Right lobe of liver (tissue), 4 donors: ENCODE data around the gene BFSP1.

Source experiments
- POLR2A ChIP-seq: fragments of 450-650 bp; IDR thresholded peaks from one replicate; pipeline ENCODE4 v1.6.1; 2017; ENCODE audit warnings: antibody characterized with exemption, mild to moderate bottlenecking
- TF ChIP-seq, protein P1 (sequence below), 4 donors: fragments of 200-600 bp in 3 of 4; fragments of 450-650 bp in 1 of 4; IDR thresholded peaks; one replicate each; pipeline versions ENCODE4 v1.5.1 to v1.8.0; 2016 to 2022; ENCODE audit warnings: antibody characterized with exemption in 4 of 4, mild to moderate bottlenecking in 2 of 4
- donor health status: DM: no; HTN: no; CAD: no.
- donor health status: DM: no; HTN: no; CAD: no.
- donor health status: DM: no; HTN: yes; CAD: no.

- TF ChIP-seq, protein P1, sequence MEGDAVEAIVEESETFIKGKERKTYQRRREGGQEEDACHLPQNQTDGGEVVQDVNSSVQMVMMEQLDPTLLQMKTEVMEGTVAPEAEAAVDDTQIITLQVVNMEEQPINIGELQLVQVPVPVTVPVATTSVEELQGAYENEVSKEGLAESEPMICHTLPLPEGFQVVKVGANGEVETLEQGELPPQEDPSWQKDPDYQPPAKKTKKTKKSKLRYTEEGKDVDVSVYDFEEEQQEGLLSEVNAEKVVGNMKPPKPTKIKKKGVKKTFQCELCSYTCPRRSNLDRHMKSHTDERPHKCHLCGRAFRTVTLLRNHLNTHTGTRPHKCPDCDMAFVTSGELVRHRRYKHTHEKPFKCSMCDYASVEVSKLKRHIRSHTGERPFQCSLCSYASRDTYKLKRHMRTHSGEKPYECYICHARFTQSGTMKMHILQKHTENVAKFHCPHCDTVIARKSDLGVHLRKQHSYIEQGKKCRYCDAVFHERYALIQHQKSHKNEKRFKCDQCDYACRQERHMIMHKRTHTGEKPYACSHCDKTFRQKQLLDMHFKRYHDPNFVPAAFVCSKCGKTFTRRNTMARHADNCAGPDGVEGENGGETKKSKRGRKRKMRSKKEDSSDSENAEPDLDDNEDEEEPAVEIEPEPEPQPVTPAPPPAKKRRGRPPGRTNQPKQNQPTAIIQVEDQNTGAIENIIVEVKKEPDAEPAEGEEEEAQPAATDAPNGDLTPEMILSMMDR (IDR thresholded peaks at IDR 0.05): no peak
- no peak for TF ChIP-seq POLR2A
Observed at GRCh38 chr20:17463711-17464110, 67.5 kb downstream of the BFSP1 start.
